Measurements from ENCODE around the gene PRPF6.

DNA sequence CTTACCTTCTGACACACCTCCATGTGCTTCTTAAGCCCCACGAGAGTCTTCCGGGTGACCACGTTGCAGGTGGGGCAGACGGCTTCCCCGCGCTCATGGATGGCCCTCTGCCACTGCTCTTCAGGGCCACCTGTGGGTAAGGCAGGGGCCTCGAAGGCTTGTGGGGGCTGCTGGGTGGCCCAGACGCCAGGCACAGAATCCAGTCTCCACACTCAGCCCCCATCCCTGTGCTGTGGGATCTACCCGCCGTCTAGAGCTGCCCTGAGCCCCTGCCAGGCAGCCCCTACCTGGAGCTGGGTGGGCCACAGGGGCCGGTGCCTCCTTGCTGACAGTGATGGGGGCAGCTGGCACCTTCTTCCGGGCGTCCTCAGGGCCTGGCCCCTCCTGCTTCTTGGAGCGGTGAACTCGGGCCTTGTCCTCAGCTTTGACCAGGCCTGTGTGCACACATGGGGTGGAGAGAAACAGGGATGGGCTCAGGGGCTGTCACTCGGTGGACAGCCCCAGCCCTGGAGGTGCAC, 17.1 kb upstream of the PRPF6 start:
- no peak for TF ChIP-seq YY1 (IDR thresholded peaks at IDR 0.05; ENCODE audit: insufficient read depth, insufficient replicate concordance, low read depth, low read length)
- no peak for TF ChIP-seq ZZZ3 (CRISPR knock-in tag; IDR thresholded peaks at IDR 0.05; ENCODE audit: borderline replicate concordance)
- TF ChIP-seq, protein P1, sequence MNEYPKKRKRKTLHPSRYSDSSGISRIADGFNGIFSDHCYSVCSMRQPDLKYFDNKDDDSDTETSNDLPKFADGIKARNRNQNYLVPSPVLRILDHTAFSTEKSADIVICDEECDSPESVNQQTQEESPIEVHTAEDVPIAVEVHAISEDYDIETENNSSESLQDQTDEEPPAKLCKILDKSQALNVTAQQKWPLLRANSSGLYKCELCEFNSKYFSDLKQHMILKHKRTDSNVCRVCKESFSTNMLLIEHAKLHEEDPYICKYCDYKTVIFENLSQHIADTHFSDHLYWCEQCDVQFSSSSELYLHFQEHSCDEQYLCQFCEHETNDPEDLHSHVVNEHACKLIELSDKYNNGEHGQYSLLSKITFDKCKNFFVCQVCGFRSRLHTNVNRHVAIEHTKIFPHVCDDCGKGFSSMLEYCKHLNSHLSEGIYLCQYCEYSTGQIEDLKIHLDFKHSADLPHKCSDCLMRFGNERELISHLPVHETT (CRISPR knock-in tag; conservative IDR thresholded peaks at IDR 0.05) = no peak
- TF ChIP-seq POLR2A (IDR thresholded peaks at IDR 0.05; ENCODE audit: insufficient read depth in 1 of 2, low read depth in 2 of 2, low read length in 2 of 2) = no peak
- TF ChIP-seq, protein P2, sequence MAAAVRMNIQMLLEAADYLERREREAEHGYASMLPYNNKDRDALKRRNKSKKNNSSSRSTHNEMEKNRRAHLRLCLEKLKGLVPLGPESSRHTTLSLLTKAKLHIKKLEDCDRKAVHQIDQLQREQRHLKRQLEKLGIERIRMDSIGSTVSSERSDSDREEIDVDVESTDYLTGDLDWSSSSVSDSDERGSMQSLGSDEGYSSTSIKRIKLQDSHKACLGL (CRISPR knock-in tag; IDR thresholded peaks at IDR 0.05) = no peak
- TF ChIP-seq, protein P3, sequence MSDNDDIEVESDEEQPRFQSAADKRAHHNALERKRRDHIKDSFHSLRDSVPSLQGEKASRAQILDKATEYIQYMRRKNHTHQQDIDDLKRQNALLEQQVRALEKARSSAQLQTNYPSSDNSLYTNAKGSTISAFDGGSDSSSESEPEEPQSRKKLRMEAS (IDR thresholded peaks at IDR 0.05) = no peak
- no peak for TF ChIP-seq ZNF775 (CRISPR knock-in tag; IDR thresholded peaks at IDR 0.05; ENCODE audit: borderline replicate concordance)
- TF ChIP-seq ZNF629 (CRISPR knock-in tag; conservative IDR thresholded peaks at IDR 0.05) = no peak

Data from HepG2 (cell line).